ENCODE data around the gene ADORA3. TPM values are rescaled to one million over a fixed set of nuclear protein-coding genes. Genes with fewer than 3 reads are reported as not detected.

Gene ADORA3
- total and polyA plus RNA-seq, 2 donors (not counting 3 experiments of a cell fraction or from before 2014, with no cell fraction given), result 0.31 TPM; not detected in 1

DNA sequence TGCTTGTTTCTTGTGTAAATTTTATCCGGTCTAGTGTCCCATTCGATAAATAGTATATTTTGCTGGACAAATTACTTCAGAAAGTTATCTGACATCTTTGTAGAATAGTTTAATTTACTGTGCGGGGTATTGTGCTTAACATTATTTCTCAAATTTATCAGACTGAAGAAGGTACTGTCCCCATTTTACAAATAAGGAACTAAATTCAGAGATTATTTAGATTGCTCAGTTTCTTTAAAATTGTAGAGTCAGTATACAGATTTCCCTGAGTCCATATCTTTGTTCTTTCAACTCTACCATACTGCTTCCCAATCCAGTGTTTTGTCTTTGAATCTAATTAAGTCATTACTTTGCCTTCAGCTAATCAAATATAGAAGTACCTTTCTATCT, 47.8 kb downstream of the ADORA3 start:
- TF ChIP-seq POLR2AphosphoS5 (IDR thresholded peaks at IDR 0.05; ENCODE audit: insufficient read depth, low read depth, low read length), result no peak
- TF ChIP-seq GATA2 (IDR thresholded peaks at IDR 0.05; ENCODE audit: insufficient read depth, insufficient read length, low read depth, low read length), result no peak
- no peak for TF ChIP-seq CTCF (IDR thresholded peaks at IDR 0.05; ENCODE audit: extremely low read depth in 1 of 2, insufficient read depth in 1 of 2, low read depth in 1 of 2, low read length in 2 of 2)
- TF ChIP-seq, protein P1, sequence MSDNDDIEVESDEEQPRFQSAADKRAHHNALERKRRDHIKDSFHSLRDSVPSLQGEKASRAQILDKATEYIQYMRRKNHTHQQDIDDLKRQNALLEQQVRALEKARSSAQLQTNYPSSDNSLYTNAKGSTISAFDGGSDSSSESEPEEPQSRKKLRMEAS (IDR thresholded peaks at IDR 0.05; ENCODE audit: insufficient read depth, insufficient read length), result no peak
- no peak for TF ChIP-seq FOS (IDR thresholded peaks at IDR 0.05; ENCODE audit: borderline replicate concordance, insufficient read depth, low read length)
- no peak for TF ChIP-seq JUN (IDR thresholded peaks at IDR 0.05; ENCODE audit: borderline replicate concordance, insufficient read depth, insufficient read length, low read depth)
- no peak for TF ChIP-seq POLR2A (IDR thresholded peaks at IDR 0.05; ENCODE audit: low read depth, low read length)
- H3K79me2 ChIP-seq (ENCODE audit: control insufficient read depth, insufficient read depth, low read length), result peaks cover 48% of the 10 kb centered on the region

More for the DNA sequence above, 47.8 kb downstream of the ADORA3 start:
- H2AFZ ChIP-seq (ENCODE audit: low read depth, low read length), result no peak overlapping the region
- H3K27ac ChIP-seq (ENCODE audit: insufficient read depth, low read depth, low read length), result no peak overlapping the region
- BruUV-seq (replicated peaks), result no TSS peak
- H3K27me3 ChIP-seq (ENCODE audit: control insufficient read depth in 2 of 2, insufficient read depth in 2 of 2, low read length in 2 of 2), result no peaks in the 10 kb centered on the region
- H3K9me3 ChIP-seq (replicated peaks; ENCODE audit: control insufficient read depth, insufficient read depth, low read length), result no peaks in the 10 kb centered on the region
- intact Hi-C loops (cut with micrococcal nuclease), result no loop called here
- dilution Hi-C loops (cut with MboI; ENCODE audit: extremely low pct_ligation_motif_present, low sequenced_read_pairs), result no loop called here
- H3K36me3 ChIP-seq (ENCODE audit: control insufficient read depth in 2 of 2, extremely low read depth in 1 of 2, insufficient read depth in 2 of 2, low read length in 2 of 2), result peaks cover 2 to 42% of the 10 kb centered on the region in 2 experiments
- peaks cover 4% of the 10 kb centered on the region for H4K20me1 ChIP-seq (replicated peaks; ENCODE audit: control insufficient read depth, extremely low read depth, insufficient read depth, low read length)
- DNase-seq (ENCODE audit: low read depth, low spot score) (no peak), FAIRE-seq (no peak)
- peaks cover 2% of the 10 kb centered on the region for H3K4me1 ChIP-seq (ENCODE audit: control insufficient read depth, extremely low read depth, insufficient read depth, low read length)
- POLR2A ChIA-PET, result no interaction called here
- H3K9me1 ChIP-seq (replicated peaks; ENCODE audit: control insufficient read depth, extremely low read depth, insufficient read depth, low read length), result no peaks in the 10 kb centered on the region
- CTCF ChIA-PET, result no interaction called here
- H3K9ac ChIP-seq (replicated peaks; ENCODE audit: extremely low read depth, insufficient read depth, low read length), result no peak overlapping the region
- no peak overlapping the region for H3K4me3 ChIP-seq (replicated peaks in 1 of 3; ENCODE audit: insufficient read depth in 1 of 3, low read depth in 1 of 3, low read length in 3 of 3)
- H3K4me2 ChIP-seq (ENCODE audit: insufficient read depth, low read length), result no peak overlapping the region
